Measurements from ENCODE around the gene CERS2.
A peak's percentile ranks its signal among the peaks of the same experiment; 100 is the strongest.

Gene CERS2

GRCh38 chr1:150974580-150975478 is at the start of gene CERS2:
TSS of gene CERS2 (minus strand) at chr1:150974835. CDS start at chr1:150969090, 5,745 bp downstream.
- DNase-seq (ENCODE audit: insufficient read length, low spot score) (peak; percentile 88), FAIRE-seq (no peak)

- no peak for DNase-seq (ENCODE audit: insufficient read length, low spot score)
- FAIRE-seq: no peak
Observed at GRCh38 chr1:151013518-151013917, 38.9 kb upstream of the CERS2 start.

- no peak for DNase-seq (ENCODE audit: insufficient read length, low spot score)
- no peak for FAIRE-seq
Observed at GRCh38 chr1:151012684-151013471, 38.2 kb upstream of the CERS2 start.

GRCh38 chr1:151011154-151011850 is 36.7 kb upstream of the CERS2 start:
- FAIRE-seq (no peak), DNase-seq (ENCODE audit: insufficient read length, low spot score) (no peak)

- DNase-seq (ENCODE audit: insufficient read length, low spot score): no peak
- no peak for FAIRE-seq
Observed at GRCh38 chr1:151010346-151010726, 35.7 kb upstream of the CERS2 start.

- FAIRE-seq: no peak
- DNase-seq (ENCODE audit: insufficient read length, low spot score): no peak
Observed at GRCh38 chr1:151009674-151010345, 35.2 kb upstream of the CERS2 start.

- FAIRE-seq: no peak
- no peak for DNase-seq (ENCODE audit: insufficient read length, low spot score)
Observed at GRCh38 chr1:151009206-151009587, 34.6 kb upstream of the CERS2 start.

- FAIRE-seq (peak; percentile 94), DNase-seq (ENCODE audit: insufficient read length, low spot score) (peak; percentile 90)
Observed at GRCh38 chr1:151008244-151009205, 33.9 kb upstream of the CERS2 start, which contains the start of gene PRUNE1. TSS of gene PRUNE1 (plus strand) at chr1:151008449. CDS start at chr1:151008633, 184 bp downstream.

GRCh38 chr1:151007853-151008243 is 33.2 kb upstream of the CERS2 start:
- FAIRE-seq (no peak), DNase-seq (ENCODE audit: insufficient read length, low spot score) (no peak)

GRCh38 chr1:151006327-151007052 is 31.9 kb upstream of the CERS2 start, which contains the start of gene MINDY1:
TSS of gene MINDY1 (minus strand) at chr1:151006902. CDS start at chr1:151002617, 4,285 bp downstream.
- FAIRE-seq (peak; percentile 86), DNase-seq (ENCODE audit: insufficient read length, low spot score) (no peak)

GRCh38 chr1:151005729-151006319 is 31.2 kb upstream of the CERS2 start:
- FAIRE-seq: peak; percentile 45
- no peak for DNase-seq (ENCODE audit: insufficient read length, low spot score)

- FAIRE-seq (no peak), DNase-seq (ENCODE audit: insufficient read length, low spot score) (no peak)
Observed at GRCh38 chr1:151003180-151003579, 28.5 kb upstream of the CERS2 start.

GRCh38 chr1:151002611-151003010 is 28.0 kb upstream of the CERS2 start:
- FAIRE-seq (no peak), DNase-seq (ENCODE audit: insufficient read length, low spot score) (no peak)

GRCh38 chr1:151002051-151002450 is 27.4 kb upstream of the CERS2 start:
- no peak for FAIRE-seq

GRCh38 chr1:151001602-151002001 is 27.0 kb upstream of the CERS2 start:
- DNase-seq (ENCODE audit: insufficient read length, low spot score) (no peak), FAIRE-seq (no peak)

More at GRCh38 chr1:151002051-151002450, 27.4 kb upstream of the CERS2 start:
- DNase-seq (ENCODE audit: insufficient read length, low spot score): no peak

- no peak for FAIRE-seq
- no peak for DNase-seq (ENCODE audit: insufficient read length, low spot score)
Observed at GRCh38 chr1:151000408-151000807, 25.8 kb upstream of the CERS2 start.

- FAIRE-seq (no peak), DNase-seq (ENCODE audit: insufficient read length, low spot score) (no peak)
Observed at GRCh38 chr1:150999926-151000325, 25.3 kb upstream of the CERS2 start.

- DNase-seq (ENCODE audit: insufficient read length, low spot score) (no peak), FAIRE-seq (no peak)
Observed at GRCh38 chr1:150999051-150999674, 24.5 kb upstream of the CERS2 start.

Data from GM19239 (cell line).